COLO668 (cell line): ENCODE results near the gene MTLN.
"Not testable (repeated sequence)": the region's sequence is repeated elsewhere in the genome, so short reads cannot be mapped to it uniquely, and the experiment has no call there.

Source experiments
- DNase-seq: peaks from one replicate; lab custom pipeline; 2025; ENCODE audit not compliant: unreplicated experiment; lab: John Stamatoyannopoulos, UW

MTLN gene

GRCh38 chr2:110204408-110205385 is 7.7 kb downstream of the MTLN start, which contains the start of gene NPHP1:
Gene NPHP1, minus strand, starts transcription at chr2:110205013. Its CDS starts 45 bp downstream, at chr2:110204968.
- peak; percentile 88 for DNase-seq

DNA sequence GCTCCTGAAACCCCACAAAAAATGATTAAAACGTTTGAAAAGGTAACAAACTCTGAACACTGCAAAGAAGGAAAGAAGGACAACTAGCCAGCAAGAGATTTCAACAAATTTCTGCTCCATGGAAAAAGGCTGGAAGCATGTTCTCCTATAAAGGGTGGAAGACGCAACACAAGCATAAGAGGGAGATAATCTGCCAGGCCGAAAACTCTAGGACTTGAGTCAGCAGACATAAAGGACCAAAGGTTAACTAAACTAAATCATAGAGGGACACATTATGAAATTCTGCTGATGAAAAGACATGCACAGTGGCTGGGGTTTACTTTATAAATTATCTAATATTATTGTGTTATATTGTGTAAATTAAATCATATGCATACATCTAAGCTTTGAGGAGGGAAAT is 14.3 kb downstream of the MTLN start:
- no peak for DNase-seq

DNA sequence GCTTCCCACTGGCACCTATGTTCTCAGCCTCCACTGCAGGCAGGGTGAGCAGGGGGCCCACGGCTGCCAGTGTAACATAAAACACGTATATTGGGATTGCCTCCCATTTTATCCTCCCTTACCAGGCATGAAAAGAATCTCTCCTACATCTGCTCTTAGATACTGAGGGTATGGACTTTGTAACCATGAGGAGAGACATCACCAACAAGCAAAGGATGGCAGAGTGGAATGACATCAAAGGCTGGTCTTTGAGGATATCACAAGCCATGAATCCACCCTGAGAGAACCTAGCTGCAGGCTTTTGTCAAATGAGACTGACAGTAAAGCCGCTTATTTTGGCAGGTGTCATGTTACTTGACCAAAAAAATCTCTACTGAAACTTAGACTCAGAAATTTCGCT is 14.9 kb downstream of the MTLN start:
- no peak for DNase-seq

DNA sequence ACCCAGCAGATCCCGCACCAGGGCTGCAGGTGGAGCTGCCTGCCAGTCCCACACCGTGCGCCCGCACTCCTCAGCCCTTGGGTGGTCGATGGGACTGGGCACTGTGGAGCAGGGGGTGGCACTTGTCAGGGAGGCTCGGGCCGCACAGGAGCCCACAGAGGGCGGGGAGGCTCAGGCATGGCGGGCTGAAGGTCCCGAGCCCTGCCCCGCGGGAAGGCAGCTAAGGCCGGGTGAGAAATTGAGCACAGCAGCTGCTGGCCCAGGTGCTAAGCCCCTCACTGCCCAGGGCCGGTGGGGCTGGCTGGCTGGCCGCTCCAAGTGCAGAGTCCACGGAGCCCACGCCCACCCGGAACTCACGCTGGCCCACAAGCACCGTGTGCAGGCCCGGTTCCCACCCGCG is 22.2 kb downstream of the MTLN start:
- DNase-seq: not testable (repeated sequence)

GRCh38 chr2:110182449-110182848 is 29.9 kb downstream of the MTLN start:
- no peak for DNase-seq

DNA sequence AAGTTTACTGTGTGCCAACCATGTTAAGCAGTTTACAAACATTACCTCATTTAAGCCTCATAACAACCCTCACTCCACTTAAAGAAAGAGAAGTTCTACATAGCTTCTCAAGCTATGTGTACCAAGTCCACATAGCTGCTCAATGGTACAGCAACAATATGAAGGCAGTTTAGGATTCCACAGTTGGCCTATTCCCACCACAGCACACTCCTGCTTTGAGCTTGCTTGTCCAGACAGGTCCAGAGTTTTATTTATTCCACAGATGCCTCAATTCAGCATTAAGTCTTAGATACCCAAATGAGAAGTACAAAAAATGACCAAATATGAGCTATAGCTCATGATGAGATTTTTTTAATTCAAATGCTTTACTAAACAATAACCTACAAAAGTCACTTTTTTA is 32.3 kb downstream of the MTLN start:
- DNase-seq: no peak

DNA sequence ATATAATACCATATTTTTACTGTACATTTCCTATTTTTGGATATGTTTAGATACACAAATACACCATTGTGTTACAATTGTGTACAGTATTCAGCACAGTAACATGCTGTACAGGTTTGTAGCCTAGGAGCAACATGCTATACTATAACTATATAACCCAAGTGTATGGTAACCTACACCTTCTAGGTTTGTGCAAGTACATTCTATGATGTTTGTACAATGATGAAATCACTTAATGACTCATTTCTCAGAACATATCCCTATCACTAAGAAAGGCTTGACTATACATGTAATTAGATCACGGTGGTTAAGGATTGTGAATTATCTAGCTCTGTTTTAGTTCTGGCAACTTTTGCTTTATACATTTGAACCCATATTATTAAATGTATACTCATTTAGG is 38.8 kb downstream of the MTLN start:
- no peak for DNase-seq

DNA sequence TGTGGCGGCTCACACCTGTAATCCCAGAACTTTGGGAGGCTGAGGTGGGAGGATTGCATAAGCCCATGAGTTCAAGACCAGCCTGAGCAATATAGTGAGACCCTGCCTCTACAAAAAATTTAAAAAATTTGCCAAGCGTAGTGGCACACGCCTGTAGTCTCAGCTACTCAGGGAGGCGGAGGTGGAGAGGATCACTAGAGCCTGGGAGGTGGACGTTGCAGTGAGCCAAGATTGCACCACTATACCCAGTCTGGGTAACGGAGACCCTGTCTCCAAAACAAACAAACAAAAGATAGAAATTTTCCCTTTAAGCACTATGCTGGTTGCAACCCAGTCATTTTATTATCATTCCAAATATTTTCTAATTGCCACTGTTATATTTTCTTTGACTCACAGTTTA is 39.8 kb downstream of the MTLN start:
- no peak for DNase-seq

- no peak for DNase-seq
Measured at GRCh38 chr2:110170102-110170501, 42.2 kb downstream of the MTLN start.

GRCh38 chr2:110167326-110168000 is 44.9 kb downstream of the MTLN start:
- DNase-seq: no peak

DNA sequence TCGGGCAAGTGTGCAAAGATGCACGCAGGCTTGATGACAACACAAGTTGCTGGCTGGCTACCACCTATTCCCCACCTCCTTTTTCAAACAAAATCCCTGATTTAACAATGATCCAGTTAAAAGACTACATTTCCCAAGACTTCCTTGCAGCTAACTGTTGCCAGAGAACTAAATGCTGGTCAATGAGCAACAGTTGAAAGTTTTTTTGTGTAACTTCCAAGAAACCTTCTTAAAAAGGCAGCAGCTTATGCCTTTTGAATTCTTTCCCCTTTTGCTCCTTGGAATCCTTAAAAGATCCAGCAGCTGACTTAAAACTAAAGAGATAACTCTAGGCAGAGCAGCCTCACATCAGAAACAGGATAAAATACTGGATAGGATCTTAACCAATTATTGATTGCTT is 46.1 kb downstream of the MTLN start:
- DNase-seq: no peak
